LoVo (cell line): ENCODE results near the gene ZNF326.
"Not testable (repeated sequence)": the region's sequence is repeated elsewhere in the genome, so short reads cannot be mapped to it uniquely, and the experiment has no call there.

ENCODE experiments used
- DNase-seq: peaks from one replicate; pipeline ENCODE4 v3.0.0-alpha.2; 2016; ENCODE audit warnings: low spot score

Gene ZNF326

DNA sequence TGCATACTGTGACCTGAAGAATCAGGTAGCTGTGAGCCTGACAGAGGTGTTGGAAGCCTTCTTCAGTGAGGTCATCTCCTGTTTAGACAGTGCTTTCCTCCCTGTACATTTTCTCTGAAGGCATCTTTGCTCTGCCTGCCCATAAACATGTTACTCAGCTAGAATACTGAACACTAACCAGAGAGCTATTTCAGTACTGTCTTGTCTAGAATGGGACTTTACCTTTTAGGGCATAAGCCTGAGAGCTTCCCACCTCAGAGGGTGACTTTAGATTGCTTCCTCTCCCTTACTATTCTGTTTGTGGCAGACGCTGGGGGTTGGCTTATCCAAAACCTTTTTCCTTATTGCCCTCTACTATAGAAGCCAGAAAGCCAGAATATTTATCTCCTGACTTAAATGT, 23.3 kb upstream of the ZNF326 start:
- DNase-seq = no peak

DNA sequence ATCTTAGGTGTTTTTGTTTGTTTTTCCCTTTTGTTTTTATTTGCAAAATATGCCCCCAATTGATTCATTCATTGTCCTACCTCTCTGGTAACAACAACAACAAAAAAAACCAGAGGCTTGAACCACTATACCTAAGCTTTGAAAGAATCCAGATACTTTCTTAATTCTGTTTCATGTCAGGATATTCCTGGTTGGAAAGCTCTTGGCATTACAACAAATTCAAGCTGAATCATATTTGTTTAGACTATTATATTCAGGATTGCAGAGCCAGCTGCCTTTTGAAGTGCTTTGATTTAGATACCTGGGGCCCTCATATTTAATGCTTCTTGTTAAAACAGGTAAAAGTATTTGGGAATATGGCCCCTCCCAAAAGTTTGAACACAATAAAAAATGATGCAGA, 22.9 kb upstream of the ZNF326 start:
- DNase-seq = no peak

DNA sequence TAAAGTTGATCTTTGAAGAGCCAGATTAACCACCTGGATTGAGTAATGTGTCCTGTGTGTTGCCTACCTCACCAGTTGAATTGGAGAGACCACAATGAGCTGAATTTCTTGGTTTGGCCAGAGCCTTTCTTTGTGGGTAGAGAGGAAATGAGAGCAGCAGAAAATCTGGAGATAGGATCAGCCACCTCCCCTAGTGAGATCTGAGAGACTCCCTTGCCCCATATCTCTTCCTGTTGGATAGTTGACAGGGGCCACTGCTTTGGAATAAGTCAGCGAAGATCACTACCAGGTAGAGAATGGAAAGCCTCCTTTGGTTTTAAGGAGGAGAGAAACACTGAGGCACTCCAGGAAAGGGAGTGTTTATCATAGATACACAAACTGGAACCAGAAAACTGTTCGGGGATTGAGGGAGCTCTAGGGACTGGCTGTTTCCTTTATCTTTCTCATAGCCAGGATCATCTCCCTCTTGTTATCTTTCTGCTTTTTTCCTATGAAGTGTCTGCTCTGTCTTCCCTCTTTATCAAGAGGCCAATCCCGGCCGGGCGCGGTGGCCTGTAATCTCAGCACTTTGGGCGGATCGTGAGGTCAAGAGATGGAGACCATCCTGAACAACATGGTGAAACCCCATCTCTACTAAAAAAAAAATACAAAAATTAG, 21.3 kb upstream of the ZNF326 start:
- no peak for DNase-seq

DNA sequence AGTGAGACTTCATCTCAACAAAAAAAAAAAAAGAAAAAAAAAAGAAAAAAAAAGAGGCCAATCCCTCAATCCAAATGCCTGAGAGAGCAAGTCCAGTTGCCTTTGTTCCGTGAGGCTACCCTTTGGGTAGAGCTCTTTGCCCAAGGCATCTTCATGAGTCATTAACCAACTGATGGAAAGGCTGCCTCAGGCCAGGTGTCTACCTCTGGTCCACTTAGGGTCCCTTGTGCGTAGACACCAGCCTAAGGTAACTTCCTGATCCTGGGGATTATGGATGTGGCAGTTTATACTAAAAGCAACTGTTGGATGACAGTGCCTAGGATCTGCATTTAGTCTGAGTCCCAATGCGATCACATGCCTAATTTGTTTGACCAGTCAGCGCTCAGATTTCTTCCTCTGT, 20.7 kb upstream of the ZNF326 start:
- DNase-seq = no peak

DNA sequence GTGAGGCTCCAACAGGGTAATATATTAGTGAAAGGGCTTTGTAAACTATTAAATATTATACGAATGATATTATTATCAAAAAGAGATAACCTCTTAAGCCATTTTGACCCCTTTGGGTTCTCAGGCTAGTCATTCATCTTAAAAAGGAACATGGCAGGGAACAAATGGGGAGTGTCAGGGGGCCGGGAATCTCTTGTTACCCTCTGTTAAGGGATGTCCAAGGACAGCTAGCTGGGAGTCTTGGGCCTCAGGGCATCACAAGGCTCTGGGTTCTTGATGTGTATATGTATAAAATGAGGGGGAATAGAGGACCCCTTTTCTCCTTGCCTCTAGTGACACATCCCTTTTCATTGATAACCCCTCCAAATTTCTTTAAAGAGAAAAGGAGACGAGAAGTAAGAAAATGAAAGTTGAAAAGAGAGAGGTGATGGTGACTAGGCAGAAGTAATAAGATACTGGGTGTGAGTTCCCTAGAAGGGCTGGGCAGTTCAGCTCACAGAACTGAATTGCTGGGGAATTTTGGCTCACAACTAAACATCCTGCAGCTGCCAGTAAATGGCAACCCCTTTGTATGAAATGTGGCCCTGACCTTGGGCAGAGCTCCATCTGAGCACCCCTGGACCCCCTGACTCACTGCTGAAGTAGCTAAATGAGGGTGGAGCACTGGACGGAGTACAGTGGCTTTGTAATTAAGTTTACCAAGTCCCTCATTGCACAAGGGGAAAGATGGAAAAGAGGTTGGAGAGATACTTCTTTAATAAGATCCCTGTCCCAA, 20.0 kb upstream of the ZNF326 start:
- DNase-seq = no peak

DNA sequence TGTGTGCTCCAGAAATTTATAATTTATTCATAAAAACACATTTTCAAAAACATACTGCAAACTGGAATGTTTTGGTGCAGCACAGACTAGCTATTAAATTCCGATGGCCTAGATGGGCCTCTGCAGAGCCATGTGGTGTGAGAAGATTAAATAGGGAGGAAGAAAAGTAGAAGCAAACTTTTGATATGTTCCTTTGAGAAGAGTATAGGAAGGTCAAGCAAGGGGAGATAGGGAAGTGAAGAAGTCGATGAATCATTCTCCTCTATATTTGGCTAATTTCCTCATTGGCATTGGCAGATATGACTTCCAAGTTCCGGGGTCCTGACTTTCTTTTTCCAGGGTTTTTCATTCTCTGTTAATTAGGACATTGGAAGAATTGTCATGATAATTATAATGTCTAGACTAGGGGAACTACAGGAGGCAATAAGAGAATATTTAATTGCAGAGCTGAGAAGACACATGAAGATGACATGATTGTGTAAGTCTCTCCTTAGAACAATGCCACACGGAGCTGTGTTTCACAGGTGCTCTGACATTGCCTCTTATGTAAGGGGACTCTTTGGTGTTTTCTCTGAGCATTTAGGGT, 19.3 kb upstream of the ZNF326 start:
- no peak for DNase-seq

DNA sequence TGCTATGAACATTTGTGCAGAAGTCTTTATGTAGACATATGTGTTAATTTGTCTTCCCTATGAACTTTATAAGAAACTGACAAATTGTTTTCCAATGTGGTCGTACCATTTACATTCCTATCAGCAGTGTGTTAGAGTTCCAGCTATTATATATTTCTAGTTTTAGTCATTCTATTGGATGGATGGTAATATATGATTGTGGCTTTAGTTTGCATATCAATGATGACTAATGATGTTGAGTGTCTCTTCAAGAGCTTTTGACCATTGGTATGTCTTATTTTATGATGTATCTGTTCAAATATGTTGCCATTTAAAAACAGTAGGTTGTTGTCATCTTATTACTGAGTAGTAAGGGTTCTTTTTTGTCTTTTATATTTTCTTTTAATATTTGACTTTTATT, 16.2 kb upstream of the ZNF326 start:
- DNase-seq = no peak

DNA sequence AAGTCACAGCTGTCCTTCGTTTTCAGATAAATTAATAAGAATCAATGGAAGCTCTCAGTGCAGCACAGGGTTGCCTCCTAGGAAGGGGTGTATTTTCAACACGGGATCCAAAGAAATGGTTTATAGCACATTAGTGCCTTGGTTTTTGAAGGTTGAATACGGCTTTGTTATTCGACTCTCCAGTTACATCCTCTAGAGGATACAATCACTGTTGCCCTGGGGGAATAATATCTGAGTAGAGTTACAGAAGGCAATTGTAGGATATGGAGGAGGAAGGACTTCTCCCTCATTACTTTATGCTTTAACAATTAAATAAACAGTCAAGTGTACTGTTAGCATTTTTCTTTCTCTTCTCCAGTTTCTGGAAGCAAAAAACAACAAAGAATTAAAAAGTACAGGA, 14.3 kb upstream of the ZNF326 start:
- no peak for DNase-seq

DNA sequence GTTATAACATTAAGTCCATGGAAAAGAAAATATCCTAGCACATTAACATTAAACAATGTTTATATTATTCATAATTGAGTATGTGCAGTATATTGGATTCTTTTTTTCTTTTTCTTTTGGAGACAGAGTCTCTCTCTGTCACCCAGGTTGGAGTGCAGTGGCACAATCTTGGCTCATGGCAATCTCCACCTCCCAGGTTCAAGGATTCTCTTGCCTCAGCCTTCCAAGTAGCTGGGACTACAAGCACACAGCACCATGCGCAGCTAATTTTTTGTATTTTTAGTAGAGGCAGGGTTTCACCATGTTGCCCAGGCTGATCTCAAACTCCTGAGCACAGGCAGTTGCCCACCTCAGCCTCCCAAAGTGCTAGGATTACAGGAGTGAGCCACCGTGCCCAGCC, 12.1 kb upstream of the ZNF326 start:
- not testable (repeated sequence) for DNase-seq

DNA sequence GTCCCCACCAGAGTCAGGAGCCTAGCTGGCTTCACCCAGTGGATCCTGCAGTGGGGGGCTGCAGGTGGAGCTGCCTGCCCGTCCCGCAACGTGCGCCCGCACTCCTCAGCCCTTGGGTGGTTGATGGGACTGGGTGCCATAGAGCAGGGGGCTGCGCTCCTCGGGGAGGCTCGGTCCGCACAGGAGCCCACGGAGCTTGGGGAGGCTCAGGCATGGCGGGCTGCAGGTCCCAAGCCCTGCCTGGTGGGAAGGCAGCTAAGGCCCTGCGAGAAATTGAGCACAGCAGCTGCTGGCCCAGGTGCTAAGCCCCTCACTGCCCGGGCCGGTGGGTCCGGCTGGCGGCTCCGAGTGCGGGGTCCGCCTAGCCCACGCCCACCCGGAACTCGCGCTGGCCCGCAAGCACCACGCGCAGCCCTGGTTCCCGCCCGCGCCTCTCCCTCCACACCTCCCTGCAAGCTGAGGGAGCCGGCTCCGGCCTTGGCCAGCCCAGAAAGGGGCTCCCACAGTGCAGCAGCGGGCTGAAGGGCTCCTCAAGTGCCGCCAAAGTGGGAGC, 10.3 kb upstream of the ZNF326 start:
- DNase-seq = not testable (repeated sequence)

DNA sequence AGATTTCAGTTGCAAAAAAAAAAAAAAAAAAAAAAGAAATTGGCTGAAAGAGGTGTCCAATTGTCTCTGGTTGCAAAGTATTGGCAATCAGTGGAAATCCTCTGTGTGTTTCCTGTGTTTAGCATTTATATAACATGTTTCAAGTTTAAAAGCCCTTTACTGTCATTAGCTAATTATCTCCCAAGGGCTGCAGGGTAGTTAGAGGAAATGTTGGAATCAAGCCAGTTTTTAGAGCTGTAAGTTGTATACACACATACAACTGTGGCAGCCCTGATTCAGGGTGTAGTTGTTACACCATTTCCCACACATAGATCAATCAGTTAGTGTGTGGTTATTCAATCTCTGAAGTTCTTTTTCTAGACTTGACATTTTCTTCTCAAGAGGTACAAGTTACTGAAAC, 8.9 kb upstream of the ZNF326 start:
- DNase-seq = no peak

DNA sequence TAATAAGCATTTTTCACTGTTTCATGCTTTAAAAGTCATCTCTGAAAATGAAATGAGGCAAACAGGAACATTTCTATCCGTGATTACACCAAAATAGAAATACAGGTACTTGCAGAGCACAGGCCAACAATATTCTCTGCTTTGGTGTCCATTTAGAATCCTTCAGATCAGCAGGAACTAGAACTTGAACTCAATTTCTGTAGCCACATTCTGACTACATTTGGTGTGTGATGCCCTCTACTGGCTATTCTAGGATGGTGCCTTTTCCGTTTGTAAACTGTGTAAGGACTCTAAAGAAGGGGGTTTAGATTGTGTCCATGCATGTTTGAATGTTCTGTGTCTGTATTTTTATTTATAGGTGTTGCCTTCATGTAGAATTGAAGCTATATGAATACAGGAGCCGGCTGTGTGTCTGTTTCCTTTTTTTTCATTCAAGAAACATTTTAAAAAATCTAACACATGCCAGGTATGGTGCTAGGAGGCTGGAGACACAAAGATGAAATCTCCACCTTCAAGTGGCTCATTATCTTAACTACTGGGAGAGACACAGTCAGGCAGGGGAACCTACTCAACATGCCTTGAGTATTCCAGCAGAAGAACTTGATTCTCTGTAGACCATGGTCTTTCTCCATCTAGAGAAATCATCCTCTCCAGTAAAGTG, 7.6 kb upstream of the ZNF326 start:
- peak; percentile 71 for DNase-seq

DNA sequence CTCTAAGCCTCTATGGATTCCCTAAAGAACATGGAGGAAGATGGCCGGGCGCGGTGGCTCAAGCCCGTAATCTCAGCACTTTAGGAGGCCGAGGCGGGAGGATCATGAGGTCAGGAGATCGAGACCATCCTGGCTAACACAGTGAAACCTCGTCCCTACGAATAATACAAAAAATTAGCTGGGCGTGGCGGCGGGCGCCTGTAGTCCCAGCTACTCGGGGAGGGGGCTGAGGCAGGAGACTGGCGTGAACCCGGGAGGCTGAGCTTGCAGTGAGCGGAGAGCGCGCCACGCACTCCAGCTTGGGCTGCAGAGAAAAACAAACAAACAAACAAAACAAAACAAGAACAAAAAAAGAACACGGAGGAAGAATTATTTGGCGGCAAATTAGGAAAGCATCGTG, 5.8 kb upstream of the ZNF326 start:
- no peak for DNase-seq

DNA sequence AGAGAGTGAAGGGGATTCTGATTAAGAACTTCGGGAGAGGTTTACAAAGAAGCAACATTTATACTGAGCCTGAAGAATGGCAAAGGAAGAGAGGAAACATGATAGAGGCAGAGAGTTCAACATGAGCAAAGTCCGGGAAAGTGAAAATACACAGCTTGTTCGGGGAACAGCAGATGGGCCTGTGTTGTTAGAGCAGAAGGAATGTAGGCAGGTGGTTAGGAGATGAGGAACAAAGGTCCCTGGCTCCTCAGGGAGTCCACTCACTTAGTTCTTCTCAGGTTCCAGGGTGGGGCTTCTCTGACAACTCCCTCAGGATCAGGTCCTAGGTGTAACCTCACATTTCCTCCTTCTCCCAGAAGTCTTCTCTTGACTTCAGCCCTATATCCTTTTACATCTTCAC, 5.1 kb upstream of the ZNF326 start:
- DNase-seq = peak; percentile 75

DNA sequence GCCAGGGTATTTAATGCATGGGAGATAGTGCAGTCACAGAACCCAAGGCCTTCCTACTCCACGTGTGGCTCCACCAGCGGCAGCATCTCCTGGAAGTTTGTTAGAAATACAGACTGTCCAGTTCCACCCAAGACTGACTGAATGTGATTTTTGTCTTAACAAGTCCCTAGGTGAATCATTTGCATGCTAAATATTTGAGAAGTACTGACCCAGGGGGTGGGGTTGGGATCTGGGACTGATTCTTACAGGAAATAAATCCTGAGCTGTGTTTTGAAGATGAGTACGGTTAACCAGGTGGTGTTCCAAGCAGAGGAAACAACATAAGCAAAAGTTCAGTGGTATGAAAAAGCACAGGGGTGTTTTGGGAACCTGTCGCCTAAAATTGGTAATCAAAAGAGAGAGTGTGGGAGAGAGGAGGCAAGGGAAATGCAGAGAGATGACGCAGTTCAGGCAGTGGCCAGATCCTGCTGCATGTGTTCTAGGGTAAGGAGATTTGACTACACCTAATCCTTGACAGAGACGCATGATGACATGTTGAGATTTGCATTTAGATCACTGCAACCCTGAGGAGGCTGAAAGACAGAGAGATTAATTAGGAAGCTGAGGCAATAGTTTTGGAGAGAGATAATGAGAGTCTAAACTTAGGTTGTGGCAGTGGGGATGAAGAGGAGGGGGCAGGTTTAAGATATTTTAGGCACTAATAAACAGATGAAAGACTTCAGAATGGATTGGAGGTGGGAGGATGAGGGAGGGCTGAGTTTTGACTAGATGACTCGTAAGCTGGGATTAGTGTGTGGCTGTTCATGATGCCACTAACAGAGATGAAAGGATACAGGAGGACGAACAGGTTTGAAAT, 3.7 kb upstream of the ZNF326 start:
- no peak for DNase-seq

DNA sequence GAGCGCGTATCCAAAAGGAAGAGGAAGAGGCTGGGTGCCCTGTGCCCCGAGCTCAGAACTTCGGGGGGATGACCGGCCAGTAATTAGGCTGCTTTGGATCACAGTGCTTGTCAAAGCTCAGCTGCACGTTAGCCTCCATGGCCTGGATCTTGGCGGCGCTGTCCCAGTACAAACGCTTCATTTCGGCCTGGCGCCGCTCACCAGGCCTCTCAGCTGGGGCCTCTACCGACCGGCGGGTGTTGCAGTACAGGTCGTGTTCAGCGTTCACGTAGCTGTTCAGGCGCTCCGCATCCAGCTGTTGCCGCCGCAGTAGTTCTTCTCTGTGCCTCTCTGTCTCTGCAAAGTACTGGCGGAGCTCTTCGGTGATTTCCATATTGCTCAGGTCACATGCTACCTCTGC, 1.4 kb upstream of the ZNF326 start:
- DNase-seq = no peak

DNA sequence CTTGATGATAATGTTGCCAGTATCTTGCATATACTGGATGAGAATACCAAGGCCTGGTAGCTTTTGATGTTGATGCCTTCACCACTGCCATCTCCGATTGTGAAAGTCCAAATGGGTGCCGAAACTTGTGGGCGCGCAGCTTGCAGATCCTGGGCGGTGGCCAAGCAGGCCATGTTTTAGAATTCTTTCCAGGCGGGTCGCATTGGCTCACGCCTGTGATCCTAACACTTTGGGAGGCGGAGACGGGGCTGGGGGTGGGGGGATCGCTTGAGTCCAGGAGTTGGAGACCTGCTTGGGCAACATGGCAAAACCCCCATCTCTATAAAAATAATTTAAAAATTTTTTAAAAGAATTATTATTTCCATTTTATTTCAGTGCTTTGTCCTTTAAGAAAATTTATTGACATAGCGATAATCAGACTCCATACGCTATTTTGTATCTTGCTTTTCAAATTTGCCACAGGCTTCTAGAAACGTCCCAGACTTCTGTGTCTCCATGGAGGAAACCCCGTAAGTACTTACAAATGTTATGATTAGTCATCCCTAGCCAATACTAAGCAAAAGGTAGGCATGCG, 592 bp upstream of the ZNF326 start:
- DNase-seq = no peak

DNA sequence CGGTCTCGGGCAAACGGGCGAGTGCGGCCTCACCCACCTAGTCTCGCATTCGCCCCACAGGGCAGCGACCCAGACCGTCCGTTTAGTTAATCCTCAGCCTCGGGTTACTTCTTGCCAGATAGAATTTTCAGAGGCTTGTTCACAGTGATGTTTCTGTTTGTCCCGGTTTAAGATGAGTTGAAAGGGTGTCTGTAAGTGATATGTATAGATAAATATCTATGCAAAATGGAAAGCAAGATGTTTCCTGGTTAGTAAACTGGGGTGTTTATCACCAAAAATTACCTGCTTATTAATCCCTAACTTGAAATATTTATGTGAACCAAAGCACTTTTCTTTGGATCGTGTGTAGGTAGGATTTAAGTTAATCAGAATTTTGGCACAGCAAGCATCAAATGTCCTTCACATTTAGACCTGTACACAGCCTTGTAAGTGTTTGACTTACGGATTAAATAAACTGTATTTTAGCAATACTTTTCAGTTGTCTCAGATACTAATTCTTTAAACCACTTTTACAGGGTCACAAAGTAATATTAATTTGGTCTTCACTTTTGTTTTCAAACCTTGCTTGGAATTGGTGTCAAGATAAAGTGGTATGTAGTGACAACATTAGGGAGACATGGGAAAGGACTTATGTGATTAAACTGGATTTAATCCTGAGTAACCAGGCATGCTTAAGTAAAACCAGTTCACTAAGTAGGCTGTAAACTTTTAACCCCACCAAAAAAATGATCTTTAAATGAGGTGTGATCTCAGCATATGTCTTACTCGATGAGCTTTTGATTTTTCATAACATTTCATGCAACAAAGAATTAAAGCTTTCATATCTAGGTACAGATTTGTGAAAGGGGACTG, 914 bp downstream of the ZNF326 start:
- no peak for DNase-seq

DNA sequence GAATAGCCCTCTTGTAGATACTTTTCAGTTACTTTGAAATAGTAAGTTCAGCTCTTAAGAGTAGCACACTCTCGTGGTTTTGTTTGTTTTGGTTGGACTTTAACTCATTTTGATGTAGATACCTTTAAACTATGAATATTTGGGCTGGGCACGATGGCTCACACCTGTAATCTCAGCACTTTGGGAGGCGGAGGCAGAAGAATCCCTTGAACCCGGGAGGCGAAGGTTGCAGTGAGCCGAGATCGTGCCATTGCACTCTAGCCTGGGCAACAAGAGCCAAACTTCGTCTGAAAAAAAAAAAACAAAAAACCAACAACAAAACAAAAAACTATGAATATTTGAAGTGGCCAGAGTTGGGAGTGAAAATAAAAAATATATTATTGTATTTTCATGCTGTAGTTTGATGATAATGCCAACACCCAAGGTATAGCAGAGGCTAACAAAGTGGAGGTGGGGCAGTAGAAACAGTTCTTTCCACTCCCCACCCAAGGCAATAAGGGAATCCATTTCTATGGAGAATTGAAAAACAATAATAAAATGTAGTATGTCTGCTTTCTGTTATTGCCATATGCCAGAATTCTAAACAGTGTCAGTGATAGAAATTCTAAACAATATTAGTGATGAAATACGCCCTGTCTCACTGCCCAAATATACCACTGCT, 1.7 kb downstream of the ZNF326 start:
- DNase-seq = no peak

DNA sequence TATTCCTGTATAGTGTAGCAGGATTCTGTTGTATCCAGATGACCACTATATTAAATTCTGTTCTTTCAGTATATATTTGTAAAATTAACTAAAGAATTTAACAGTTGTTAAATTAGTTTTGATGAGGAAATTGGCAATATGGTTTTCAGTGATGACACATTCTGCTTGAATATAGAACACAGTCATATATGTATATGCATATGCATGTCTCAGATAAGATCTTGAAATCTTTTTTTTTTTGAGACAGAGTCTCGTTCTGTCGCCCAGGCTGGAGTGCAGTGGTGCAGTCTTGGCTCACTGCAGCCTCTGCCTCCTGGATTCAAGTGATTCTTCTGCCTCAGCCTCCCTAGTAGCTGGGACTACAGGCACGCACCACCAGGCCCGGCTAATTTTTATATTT, 2.2 kb downstream of the ZNF326 start:
- not testable (repeated sequence) for DNase-seq
